ENCODE data around the gene KIAA1755. TPM values are rescaled to one million over a fixed set of nuclear protein-coding genes. Genes with fewer than 3 reads are reported as not detected.

Gene KIAA1755
- total RNA-seq, 1 donor from 2014 or later = 1.1 TPM

DNA sequence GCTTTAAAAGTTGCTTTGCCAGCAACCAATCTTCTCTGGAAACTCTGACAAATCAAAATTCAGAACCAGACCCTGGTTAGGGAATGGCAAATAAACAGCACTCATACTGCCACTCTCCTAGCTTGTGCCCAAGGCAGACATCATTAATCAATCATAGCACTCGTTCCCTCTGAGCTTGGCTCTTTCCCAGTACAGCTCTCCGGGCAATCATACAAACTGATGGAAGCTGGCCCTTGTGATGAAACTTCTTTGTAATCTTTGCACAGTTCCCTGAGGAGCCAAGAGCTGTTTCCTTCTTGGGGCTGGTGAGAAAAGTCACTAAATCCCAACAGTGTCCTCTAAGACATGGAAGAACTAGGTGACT is 34.7 kb downstream of the KIAA1755 start:
- no peaks in the 10 kb centered on the region for H3K9me3 ChIP-seq (ENCODE audit: insufficient read depth, low read depth, low read length)
- Mint-ChIP-seq H3K4me3 (ENCODE audit: unreplicated experiment) (no peak overlapping the region), H3K27ac (ENCODE audit: unreplicated experiment) (no peak overlapping the region), H3K27me3 (ENCODE audit: low read depth, unreplicated experiment) (peaks cover 23% of the 10 kb centered on the region), H3K4me1 (ENCODE audit: low read depth, unreplicated experiment) (peaks cover 1% of the 10 kb centered on the region), H3K36me3 (ENCODE audit: low read depth, unreplicated experiment) (no peaks in the 10 kb centered on the region), H3K9me3 (ENCODE audit: unreplicated experiment) (no peaks in the 10 kb centered on the region)
- no peaks in the 10 kb centered on the region for H4K20me1 ChIP-seq (ENCODE audit: insufficient read depth, low read length)
- no peaks in the 10 kb centered on the region for H3K79me2 ChIP-seq (ENCODE audit: insufficient read depth, low read length)
- H3K36me3 ChIP-seq (ENCODE audit: insufficient read depth, low read length) = no peaks in the 10 kb centered on the region
- H3K27me3 ChIP-seq (ENCODE audit: insufficient read depth, low read length) = no peaks in the 10 kb centered on the region
- no peak for TF ChIP-seq EZH2 (IDR thresholded peaks at IDR 0.05; ENCODE audit: insufficient read depth, low read length)
- no peak for TF ChIP-seq CTCF (IDR thresholded peaks at IDR 0.05; ENCODE audit: insufficient read depth, low read depth, low read length)
- H3K4me3 ChIP-seq (ENCODE audit: insufficient read depth, low read depth, low read length) = no peak overlapping the region
- peaks cover 2% of the 10 kb centered on the region for H3K4me1 ChIP-seq (ENCODE audit: insufficient read depth, low read length)
- no peak overlapping the region for H3K9ac ChIP-seq (ENCODE audit: low read length)
- no peak overlapping the region for H3K4me2 ChIP-seq (ENCODE audit: low read length)
- no peak overlapping the region for H3K27ac ChIP-seq (ENCODE audit: low read depth, low read length)
- DNase-seq (ENCODE audit: low read depth) (no peak), FAIRE-seq (no peak)
- no peak overlapping the region for H2AFZ ChIP-seq (ENCODE audit: low read depth, low read length)

- Mint-ChIP-seq H3K4me3 (ENCODE audit: unreplicated experiment) (no peak overlapping the region), H3K27me3 (ENCODE audit: low read depth, unreplicated experiment) (peaks cover 23% of the 10 kb centered on the region), H3K9me3 (ENCODE audit: unreplicated experiment) (no peaks in the 10 kb centered on the region), H3K4me1 (ENCODE audit: low read depth, unreplicated experiment) (peaks cover 2% of the 10 kb centered on the region), H3K36me3 (ENCODE audit: low read depth, unreplicated experiment) (no peaks in the 10 kb centered on the region), H3K27ac (ENCODE audit: unreplicated experiment) (no peak overlapping the region)
- no peak for FAIRE-seq
- DNase-seq (ENCODE audit: low read depth) = no peak
- no peaks in the 10 kb centered on the region for H3K36me3 ChIP-seq (ENCODE audit: insufficient read depth, low read length)
- no peak overlapping the region for H3K4me2 ChIP-seq (ENCODE audit: low read length)
- peaks cover 3% of the 10 kb centered on the region for H3K4me1 ChIP-seq (ENCODE audit: insufficient read depth, low read length)
- H3K27me3 ChIP-seq (ENCODE audit: insufficient read depth, low read length) = no peaks in the 10 kb centered on the region
- no peaks in the 10 kb centered on the region for H4K20me1 ChIP-seq (ENCODE audit: insufficient read depth, low read length)
- H3K4me3 ChIP-seq (ENCODE audit: insufficient read depth, low read depth, low read length) = no peak overlapping the region
- no peaks in the 10 kb centered on the region for H3K79me2 ChIP-seq (ENCODE audit: insufficient read depth, low read length)
- no peak overlapping the region for H3K27ac ChIP-seq (ENCODE audit: low read depth, low read length)
- H3K9me3 ChIP-seq (ENCODE audit: insufficient read depth, low read depth, low read length) = no peaks in the 10 kb centered on the region
- H3K9ac ChIP-seq (ENCODE audit: low read length) = no peak overlapping the region
- TF ChIP-seq CTCF (IDR thresholded peaks at IDR 0.05; ENCODE audit: insufficient read depth, low read depth, low read length) (no peak), EZH2 (IDR thresholded peaks at IDR 0.05; ENCODE audit: insufficient read depth, low read length) (no peak)
- no peak overlapping the region for H2AFZ ChIP-seq (ENCODE audit: low read depth, low read length)
Observed at GRCh38 chr20:38225240-38225899, 35.2 kb downstream of the KIAA1755 start.

GRCh38 chr20:38224531-38224930 is 36.0 kb downstream of the KIAA1755 start:
- no peaks in the 10 kb centered on the region for H3K79me2 ChIP-seq (ENCODE audit: insufficient read depth, low read length)
- H3K9ac ChIP-seq (ENCODE audit: low read length) = no peak overlapping the region
- H3K27me3 Mint-ChIP-seq (ENCODE audit: low read depth, unreplicated experiment) = peaks cover 23% of the 10 kb centered on the region
- DNase-seq (ENCODE audit: low read depth) = no peak
- H4K20me1 ChIP-seq (ENCODE audit: insufficient read depth, low read length) = no peaks in the 10 kb centered on the region
- no peaks in the 10 kb centered on the region for H3K36me3 Mint-ChIP-seq (ENCODE audit: low read depth, unreplicated experiment)
- peaks cover 4% of the 10 kb centered on the region for H3K4me1 Mint-ChIP-seq (ENCODE audit: low read depth, unreplicated experiment)
- H3K9me3 ChIP-seq (ENCODE audit: insufficient read depth, low read depth, low read length) = no peaks in the 10 kb centered on the region
- H3K36me3 ChIP-seq (ENCODE audit: insufficient read depth, low read length) = no peaks in the 10 kb centered on the region
- no peak for FAIRE-seq
- H3K9me3 Mint-ChIP-seq (ENCODE audit: unreplicated experiment) = no peaks in the 10 kb centered on the region
- H3K4me3 ChIP-seq (ENCODE audit: insufficient read depth, low read depth, low read length) = no peak overlapping the region
- no peak overlapping the region for H2AFZ ChIP-seq (ENCODE audit: low read depth, low read length)
- H3K4me3 Mint-ChIP-seq (ENCODE audit: unreplicated experiment) = no peak overlapping the region
- H3K27ac ChIP-seq (ENCODE audit: low read depth, low read length) = no peak overlapping the region
- no peaks in the 10 kb centered on the region for H3K27me3 ChIP-seq (ENCODE audit: insufficient read depth, low read length)
- H3K4me2 ChIP-seq (ENCODE audit: low read length) = no peak overlapping the region
- H3K4me1 ChIP-seq (ENCODE audit: insufficient read depth, low read length) = peaks cover 8% of the 10 kb centered on the region
- TF ChIP-seq CTCF (IDR thresholded peaks at IDR 0.05; ENCODE audit: insufficient read depth, low read depth, low read length) (no peak), EZH2 (IDR thresholded peaks at IDR 0.05; ENCODE audit: insufficient read depth, low read length) (no peak)
- no peak overlapping the region for H3K27ac Mint-ChIP-seq (ENCODE audit: unreplicated experiment)

Data from astrocyte (in vitro differentiated cells and primary cell).